Ishikawa (cell line): ENCODE measurements around the gene STAC.

Experiments used
- CEBPB ChIP-seq: IDR thresholded peaks from 2 replicates; pipeline ENCODE4 v1.6.1; 2012
- CREB1 ChIP-seq: IDR thresholded peaks from 2 replicates; pipeline ENCODE4 v1.6.1; 2012; ENCODE audit warnings: low read depth
- EGR1 ChIP-seq: IDR thresholded peaks from 2 replicates; pipeline ENCODE4 v1.6.1; 2012
- EP300 ChIP-seq: IDR thresholded peaks from 2 replicates; pipeline ENCODE4 v1.6.1; 2012; ENCODE audit warnings: borderline replicate concordance
- FOXM1 ChIP-seq: IDR thresholded peaks from 2 replicates; pipeline ENCODE4 v1.6.1; 2012; ENCODE audit warnings: low read depth, borderline replicate concordance
- NFIC ChIP-seq: IDR thresholded peaks from 2 replicates; pipeline ENCODE4 v1.6.1; 2012
- RAD21 ChIP-seq: IDR thresholded peaks from 2 replicates; pipeline ENCODE4 v1.6.1; 2012; ENCODE audit warnings: low read depth
- TAF1 ChIP-seq: IDR thresholded peaks from 2 replicates; pipeline ENCODE4 v1.6.1; 2012; ENCODE audit warnings: low read depth, mild to moderate bottlenecking
- TCF12 ChIP-seq: IDR thresholded peaks from 2 replicates; pipeline ENCODE4 v1.6.1; 2012; ENCODE audit warnings: low read depth
- TEAD4 ChIP-seq: IDR thresholded peaks from 2 replicates; pipeline ENCODE4 v1.6.1; 2012
- YY1 ChIP-seq: IDR thresholded peaks from 2 replicates; pipeline ENCODE4 v1.6.1; 2012; ENCODE audit warnings: low read depth
- ZBTB7A ChIP-seq: IDR thresholded peaks from 2 replicates; pipeline ENCODE4 v1.6.1; 2012; ENCODE audit warnings: low read depth
- TF ChIP-seq, protein P1 (sequence below): IDR thresholded peaks from 2 replicates; pipeline ENCODE4 v1.6.1; 2012
- TF ChIP-seq, protein P2 (sequence below): IDR thresholded peaks from 2 replicates; pipeline ENCODE4 v1.6.1; 2012
- TF ChIP-seq, protein P3 (sequence below): IDR thresholded peaks from 2 replicates; pipeline ENCODE4 v1.6.1; 2012; ENCODE audit warnings: low read depth, mild to moderate bottlenecking

The STAC gene

DNA sequence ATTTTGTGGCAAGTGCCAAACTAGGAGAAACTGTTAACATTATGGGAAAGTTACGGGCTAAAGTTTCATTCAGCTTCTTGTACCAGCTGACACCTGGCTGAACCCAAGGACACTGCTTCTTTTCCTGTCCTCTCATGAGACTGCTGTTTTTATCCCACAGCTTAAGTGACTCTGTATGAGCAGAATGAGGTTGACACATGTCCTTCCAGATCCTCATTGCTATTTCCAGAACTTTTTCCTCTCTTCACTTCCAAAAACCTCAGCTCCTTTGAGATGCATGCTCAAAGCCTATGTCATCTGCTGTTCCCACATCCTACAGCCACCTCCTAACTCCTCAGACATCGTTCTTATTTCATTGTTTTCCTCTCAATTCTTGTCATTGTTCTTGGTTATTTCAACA, 200.4 kb downstream of the STAC start:
- TF ChIP-seq, protein P1, sequence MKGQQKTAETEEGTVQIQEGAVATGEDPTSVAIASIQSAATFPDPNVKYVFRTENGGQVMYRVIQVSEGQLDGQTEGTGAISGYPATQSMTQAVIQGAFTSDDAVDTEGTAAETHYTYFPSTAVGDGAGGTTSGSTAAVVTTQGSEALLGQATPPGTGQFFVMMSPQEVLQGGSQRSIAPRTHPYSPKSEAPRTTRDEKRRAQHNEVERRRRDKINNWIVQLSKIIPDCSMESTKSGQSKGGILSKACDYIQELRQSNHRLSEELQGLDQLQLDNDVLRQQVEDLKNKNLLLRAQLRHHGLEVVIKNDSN, result no peak
- TF ChIP-seq EGR1 (no peak), RAD21 (no peak), CREB1 (no peak), TEAD4 (no peak), EP300 (no peak), TAF1 (no peak), FOXM1 (no peak), ZBTB7A (no peak), CEBPB (no peak), YY1 (no peak)
- TF ChIP-seq, protein P2, sequence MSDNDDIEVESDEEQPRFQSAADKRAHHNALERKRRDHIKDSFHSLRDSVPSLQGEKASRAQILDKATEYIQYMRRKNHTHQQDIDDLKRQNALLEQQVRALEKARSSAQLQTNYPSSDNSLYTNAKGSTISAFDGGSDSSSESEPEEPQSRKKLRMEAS, result no peak

DNA sequence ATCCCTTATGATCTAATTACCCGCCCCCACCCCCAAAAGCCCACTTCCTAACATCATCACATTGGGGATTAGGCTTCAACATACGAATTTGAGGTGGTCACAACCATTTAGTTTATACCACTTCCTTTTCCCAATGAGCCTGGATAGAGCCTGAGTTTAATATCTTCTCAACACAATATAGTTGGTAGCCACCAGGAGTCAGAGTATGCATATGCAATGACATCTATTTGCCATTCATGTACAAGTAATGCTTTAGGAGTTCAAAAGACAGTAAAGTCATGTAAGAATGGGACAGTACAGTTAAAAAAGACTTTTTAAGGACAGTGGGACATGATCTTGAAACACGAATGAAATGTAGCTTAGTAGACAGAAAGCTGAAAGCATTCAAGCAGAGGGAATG, 211.7 kb downstream of the STAC start:
- TF ChIP-seq TCF12 (no peak), RAD21 (peak; percentile 55), NFIC (no peak), EP300 (no peak), TAF1 (no peak), CEBPB (no peak)
- TF ChIP-seq, protein P3, sequence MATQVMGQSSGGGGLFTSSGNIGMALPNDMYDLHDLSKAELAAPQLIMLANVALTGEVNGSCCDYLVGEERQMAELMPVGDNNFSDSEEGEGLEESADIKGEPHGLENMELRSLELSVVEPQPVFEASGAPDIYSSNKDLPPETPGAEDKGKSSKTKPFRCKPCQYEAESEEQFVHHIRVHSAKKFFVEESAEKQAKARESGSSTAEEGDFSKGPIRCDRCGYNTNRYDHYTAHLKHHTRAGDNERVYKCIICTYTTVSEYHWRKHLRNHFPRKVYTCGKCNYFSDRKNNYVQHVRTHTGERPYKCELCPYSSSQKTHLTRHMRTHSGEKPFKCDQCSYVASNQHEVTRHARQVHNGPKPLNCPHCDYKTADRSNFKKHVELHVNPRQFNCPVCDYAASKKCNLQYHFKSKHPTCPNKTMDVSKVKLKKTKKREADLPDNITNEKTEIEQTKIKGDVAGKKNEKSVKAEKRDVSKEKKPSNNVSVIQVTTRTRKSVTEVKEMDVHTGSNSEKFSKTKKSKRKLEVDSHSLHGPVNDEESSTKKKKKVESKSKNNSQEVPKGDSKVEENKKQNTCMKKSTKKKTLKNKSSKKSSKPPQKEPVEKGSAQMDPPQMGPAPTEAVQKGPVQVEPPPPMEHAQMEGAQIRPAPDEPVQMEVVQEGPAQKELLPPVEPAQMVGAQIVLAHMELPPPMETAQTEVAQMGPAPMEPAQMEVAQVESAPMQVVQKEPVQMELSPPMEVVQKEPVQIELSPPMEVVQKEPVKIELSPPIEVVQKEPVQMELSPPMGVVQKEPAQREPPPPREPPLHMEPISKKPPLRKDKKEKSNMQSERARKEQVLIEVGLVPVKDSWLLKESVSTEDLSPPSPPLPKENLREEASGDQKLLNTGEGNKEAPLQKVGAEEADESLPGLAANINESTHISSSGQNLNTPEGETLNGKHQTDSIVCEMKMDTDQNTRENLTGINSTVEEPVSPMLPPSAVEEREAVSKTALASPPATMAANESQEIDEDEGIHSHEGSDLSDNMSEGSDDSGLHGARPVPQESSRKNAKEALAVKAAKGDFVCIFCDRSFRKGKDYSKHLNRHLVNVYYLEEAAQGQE, result no peak

DNA sequence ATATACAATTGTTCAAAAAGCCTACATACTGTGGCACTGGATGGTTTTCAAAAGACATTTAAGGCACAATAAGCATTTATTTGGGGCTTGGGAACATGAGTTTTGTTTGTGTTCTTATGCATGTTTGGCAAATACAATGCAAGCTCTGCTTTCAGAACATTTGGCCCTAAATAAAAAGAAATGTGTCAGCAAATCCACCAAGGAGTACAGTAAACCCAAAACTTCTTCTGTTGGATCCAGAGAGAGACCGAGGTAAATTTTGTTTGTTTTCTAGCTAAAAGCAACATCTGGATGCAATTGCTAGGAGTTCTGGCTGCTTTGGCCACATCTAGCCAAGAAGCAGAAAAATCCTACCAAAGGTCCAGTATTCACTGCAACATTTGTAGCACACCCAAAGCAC, 215.2 kb downstream of the STAC start:
- TF ChIP-seq, protein P3, result no peak
- TF ChIP-seq, protein P2, result no peak
- TF ChIP-seq TCF12, result no peak
- TF ChIP-seq TAF1, result no peak
- no peak for TF ChIP-seq TEAD4
- no peak for TF ChIP-seq NFIC

DNA sequence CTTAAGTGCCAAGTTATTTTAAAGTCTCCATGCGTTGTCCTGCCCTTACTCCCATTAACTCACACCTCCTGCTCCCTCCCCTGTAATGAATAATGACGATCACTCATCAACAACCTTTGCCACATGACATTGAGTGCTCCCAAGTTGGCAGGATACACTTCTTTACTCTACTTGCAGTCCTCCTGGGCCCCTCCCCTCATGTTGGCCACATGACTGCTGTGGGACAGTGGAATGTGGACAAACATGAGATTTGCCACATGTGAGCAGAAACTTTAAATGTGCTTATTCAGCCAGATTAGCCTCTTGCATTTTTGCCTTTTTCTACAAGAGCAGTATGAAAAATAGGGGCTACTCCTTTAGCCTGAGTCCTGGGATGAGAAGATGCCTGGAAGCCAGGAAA, 216.1 kb downstream of the STAC start:
- TF ChIP-seq, protein P1, result no peak
- TF ChIP-seq CREB1 (no peak), RAD21 (no peak), NFIC (no peak), YY1 (no peak), ZBTB7A (no peak), TEAD4 (no peak), EGR1 (no peak), TAF1 (no peak), TCF12 (no peak), EP300 (no peak), CEBPB (no peak), FOXM1 (no peak)
- TF ChIP-seq, protein P2, result no peak
- TF ChIP-seq, protein P3, result no peak

DNA sequence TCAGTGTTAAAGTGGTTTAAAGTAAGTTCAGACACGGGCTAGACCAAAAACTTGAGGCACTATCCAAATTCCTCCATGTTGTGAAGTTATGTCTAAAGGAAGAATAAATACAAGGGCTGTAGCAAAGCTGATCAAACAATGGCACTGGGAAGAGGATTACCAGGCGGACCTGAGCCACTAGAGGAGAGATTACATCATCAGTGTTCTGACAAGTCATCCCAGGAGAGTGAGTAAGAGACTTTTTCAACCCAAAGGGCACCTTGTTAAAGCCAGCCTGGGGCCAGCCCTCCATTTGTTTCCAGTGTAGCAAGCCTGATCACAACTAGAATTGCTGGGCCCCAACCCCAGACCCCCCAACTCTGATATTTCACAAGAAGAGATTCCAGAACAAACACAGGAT, 217.1 kb downstream of the STAC start:
- TF ChIP-seq ZBTB7A, result no peak
- TF ChIP-seq EP300, result no peak
- TF ChIP-seq CREB1, result no peak
- TF ChIP-seq FOXM1, result no peak
- TF ChIP-seq TEAD4, result no peak
- no peak for TF ChIP-seq TAF1
